Lower lobe of right lung (tissue), 2 donors: ENCODE results near the gene STPG3. TPM values are rescaled to one million over a fixed set of nuclear protein-coding genes. Genes with fewer than 3 reads are reported as not detected.
"Not testable (repeated sequence)": the region's sequence is repeated elsewhere in the genome, so short reads cannot be mapped to it uniquely, and the experiment has no call there.

Source experiments
- ATAC-seq, 2 donors: fragments of 200-7000 bp; cut with Tn5 transposase; one replicate each; pipeline ENCODE4 v1.9.1; 2020 to 2022; ENCODE audit warnings: mild to moderate bottlenecking in 2 of 2, moderate library complexity in 2 of 2
- DNase-seq: peaks from one replicate; pipeline ENCODE4 v3.0.0-alpha.2; 2020
- H3K27ac ChIP-seq: fragments of 200-600 bp; one replicate; pipeline ENCODE4 v1.8.0; 2022
- H3K27me3 ChIP-seq: fragments of 200-600 bp; one replicate; pipeline ENCODE4 v1.8.0; 2022; ENCODE audit warnings: low read depth
- H3K36me3 ChIP-seq: fragments of 200-600 bp; one replicate; pipeline ENCODE4 v1.8.0; 2022; ENCODE audit warnings: mild to moderate bottlenecking
- H3K4me1 ChIP-seq: fragments of 200-600 bp; one replicate; pipeline ENCODE4 v1.8.0; 2022
- H3K4me3 ChIP-seq: fragments of 200-600 bp; one replicate; pipeline ENCODE4 v1.8.0; 2022; ENCODE audit warnings: mild to moderate bottlenecking
- H3K9me3 ChIP-seq: fragments of 200-600 bp; one replicate; pipeline ENCODE4 v1.8.0; 2022
- intact Hi-C: fragments of 100-400 bp; cut with DNase I; formaldehyde crosslinking; loops from one replicate; pipeline ENCODE4 v1.11.0; 2022
- total RNA-seq: library from RNA; stranded (reverse); fragmentation: NEBNext Ultra II Directional; extraction: Animal tissue kit (Norgen Biotek cat#: 25700); gene quantifications from one replicate; pipeline ENCODE4 v1.2.1, GENCODE V29; 2021
- TF ChIP-seq, protein P1 (sequence below): fragments of 200-600 bp; IDR thresholded peaks from one replicate; pipeline ENCODE4 v1.8.0; 2022; ENCODE audit warnings: antibody characterized with exemption, mild to moderate bottlenecking
- donor health status: DM: no; HTN: yes; CAD: no; lungs with severe emphysema.

The STPG3 gene
- total RNA-seq, 1 donor from 2014 or later = 0.38 TPM

DNA sequence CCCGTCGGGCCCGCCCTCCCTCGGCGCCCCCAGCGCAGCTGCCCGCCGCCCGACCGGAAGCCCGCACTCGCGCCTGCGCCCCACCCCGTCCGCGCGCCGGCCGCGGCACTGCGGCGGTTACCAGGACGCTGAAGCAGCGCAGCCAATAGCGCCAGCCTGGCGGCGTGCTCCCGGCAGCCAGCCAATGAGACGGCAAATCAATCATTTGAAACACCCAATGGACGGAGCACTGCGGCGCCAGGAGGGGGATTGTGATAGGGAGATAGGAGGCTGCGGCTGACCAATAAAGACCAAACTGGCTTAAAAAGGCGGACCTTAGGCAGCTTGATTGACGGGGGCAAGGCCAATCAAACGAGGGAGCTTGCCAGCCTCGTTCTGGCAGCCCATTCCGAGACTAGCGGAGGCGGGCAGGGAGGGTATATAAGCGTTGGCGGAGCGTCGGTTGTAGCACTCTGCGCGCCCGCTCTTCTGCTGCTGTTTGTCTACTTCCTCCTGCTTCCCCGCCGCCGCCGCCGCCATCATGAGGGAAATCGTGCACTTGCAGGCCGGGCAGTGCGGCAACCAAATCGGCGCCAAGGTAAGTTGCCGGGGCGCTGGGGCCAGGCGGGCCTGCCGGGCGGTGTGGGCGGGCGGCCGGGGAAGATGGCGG is 10.1 kb upstream of the STPG3 start, which contains the start of gene TUBB4B:
Gene TUBB4B, plus strand, starts transcription at position 447 of the 649 bp plus-strand sequence. Its CDS starts 74 bp downstream, at position 521.
- peak within 1 kb of the TSS; percentile 93 for H3K4me3 ChIP-seq
- intact Hi-C loops = no loop called here
- no peaks in the 10 kb centered on the region for H3K27me3 ChIP-seq
- TF ChIP-seq, protein P1, sequence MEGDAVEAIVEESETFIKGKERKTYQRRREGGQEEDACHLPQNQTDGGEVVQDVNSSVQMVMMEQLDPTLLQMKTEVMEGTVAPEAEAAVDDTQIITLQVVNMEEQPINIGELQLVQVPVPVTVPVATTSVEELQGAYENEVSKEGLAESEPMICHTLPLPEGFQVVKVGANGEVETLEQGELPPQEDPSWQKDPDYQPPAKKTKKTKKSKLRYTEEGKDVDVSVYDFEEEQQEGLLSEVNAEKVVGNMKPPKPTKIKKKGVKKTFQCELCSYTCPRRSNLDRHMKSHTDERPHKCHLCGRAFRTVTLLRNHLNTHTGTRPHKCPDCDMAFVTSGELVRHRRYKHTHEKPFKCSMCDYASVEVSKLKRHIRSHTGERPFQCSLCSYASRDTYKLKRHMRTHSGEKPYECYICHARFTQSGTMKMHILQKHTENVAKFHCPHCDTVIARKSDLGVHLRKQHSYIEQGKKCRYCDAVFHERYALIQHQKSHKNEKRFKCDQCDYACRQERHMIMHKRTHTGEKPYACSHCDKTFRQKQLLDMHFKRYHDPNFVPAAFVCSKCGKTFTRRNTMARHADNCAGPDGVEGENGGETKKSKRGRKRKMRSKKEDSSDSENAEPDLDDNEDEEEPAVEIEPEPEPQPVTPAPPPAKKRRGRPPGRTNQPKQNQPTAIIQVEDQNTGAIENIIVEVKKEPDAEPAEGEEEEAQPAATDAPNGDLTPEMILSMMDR = peak; percentile 6
- DNase-seq (peak; percentile 99), ATAC-seq (peak; percentile 89 to 92)
- peaks cover 23% of the 10 kb centered on the region for H3K36me3 ChIP-seq
- H3K9me3 ChIP-seq = no peaks in the 10 kb centered on the region
- peaks cover 58% of the 10 kb centered on the region for H3K4me1 ChIP-seq
- peak within 1 kb of the TSS; percentile 98 for H3K27ac ChIP-seq

DNA sequence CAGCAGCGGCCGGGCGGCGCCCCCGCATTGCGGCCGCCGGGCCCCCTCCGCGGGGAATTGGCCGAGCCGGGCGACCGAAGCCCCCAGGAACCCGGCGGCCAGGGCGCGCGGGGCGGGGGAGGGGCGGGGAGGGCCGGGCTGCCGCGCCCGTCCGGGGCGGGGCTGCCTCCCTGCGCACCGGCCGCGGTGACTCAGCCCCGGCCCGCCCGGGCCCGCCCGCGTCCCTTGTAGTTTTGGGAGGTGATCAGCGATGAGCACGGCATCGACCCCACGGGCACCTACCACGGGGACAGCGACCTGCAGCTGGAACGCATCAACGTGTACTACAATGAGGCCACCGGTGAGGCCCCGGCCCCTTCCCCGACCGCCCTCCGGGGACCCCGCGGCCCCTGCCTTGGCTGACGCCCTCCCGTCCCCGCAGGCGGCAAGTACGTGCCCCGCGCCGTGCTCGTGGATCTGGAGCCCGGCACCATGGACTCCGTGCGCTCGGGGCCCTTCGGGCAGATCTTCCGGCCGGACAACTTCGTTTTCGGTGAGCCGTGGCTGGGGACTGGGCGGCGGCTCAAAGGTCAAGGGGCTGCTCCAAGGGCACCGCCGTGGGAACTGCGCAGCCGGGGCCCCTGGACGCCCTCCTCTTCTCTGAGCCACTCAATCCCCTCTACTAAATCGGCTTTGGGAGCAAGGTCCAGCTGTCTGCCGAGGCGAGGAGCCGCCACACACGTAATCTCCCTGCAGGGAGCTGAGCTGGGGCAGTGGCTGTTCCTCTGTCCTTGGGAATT is 9.4 kb upstream of the STPG3 start:
- H3K4me1 ChIP-seq = peaks cover 51% of the 10 kb centered on the region
- ATAC-seq (peak; percentile 8 to 38), DNase-seq (peak; percentile 76)
- intact Hi-C loops = no loop called here
- H3K27me3 ChIP-seq = no peaks in the 10 kb centered on the region
- H3K36me3 ChIP-seq = peaks cover 23% of the 10 kb centered on the region
- TF ChIP-seq, protein P1 = no peak
- peak overlapping the region; percentile 90 for H3K27ac ChIP-seq
- H3K9me3 ChIP-seq = no peaks in the 10 kb centered on the region
- H3K4me3 ChIP-seq = peak overlapping the region; percentile 93

DNA sequence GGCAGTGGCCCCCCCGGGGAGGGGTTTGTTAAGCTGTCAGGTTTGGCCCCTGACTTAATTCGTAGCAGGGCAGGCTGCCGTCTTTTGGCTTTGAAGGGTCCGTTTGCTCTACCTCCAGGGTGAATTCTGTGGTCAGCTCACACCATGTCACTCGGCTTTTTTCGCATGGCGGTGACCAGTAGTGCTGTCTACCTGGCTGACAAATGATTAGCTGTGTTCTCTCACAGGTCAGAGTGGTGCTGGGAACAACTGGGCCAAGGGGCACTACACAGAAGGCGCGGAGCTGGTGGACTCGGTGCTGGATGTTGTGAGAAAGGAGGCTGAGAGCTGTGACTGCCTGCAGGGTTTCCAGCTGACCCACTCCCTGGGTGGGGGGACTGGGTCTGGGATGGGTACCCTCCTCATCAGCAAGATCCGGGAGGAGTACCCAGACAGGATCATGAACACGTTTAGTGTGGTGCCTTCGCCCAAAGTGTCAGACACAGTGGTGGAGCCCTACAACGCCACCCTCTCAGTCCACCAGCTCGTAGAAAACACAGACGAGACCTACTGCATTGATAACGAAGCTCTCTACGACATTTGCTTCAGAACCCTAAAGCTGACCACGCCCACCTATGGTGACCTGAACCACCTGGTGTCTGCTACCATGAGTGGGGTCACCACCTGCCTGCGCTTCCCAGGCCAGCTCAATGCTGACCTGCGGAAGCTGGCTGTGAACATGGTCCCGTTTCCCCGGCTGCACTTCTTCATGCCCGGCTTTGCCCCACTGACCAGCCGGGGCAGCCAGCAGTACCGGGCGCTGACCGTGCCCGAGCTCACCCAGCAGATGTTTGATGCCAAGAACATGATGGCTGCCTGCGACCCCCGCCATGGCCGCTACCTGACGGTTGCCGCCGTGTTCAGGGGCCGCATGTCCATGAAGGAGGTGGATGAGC is 8.6 kb upstream of the STPG3 start:
- Histone ChIP-seq H3K36me3 (peaks cover 23% of the 10 kb centered on the region), H3K4me3 (peak overlapping the region; percentile 93), H3K27me3 (no peaks in the 10 kb centered on the region), H3K27ac (peak overlapping the region; percentile 90), H3K9me3 (no peaks in the 10 kb centered on the region), H3K4me1 (peaks cover 51% of the 10 kb centered on the region)
- TF ChIP-seq, protein P1 = no peak
- ATAC-seq = no peak
- intact Hi-C loops = no loop called here
- no peak for DNase-seq

DNA sequence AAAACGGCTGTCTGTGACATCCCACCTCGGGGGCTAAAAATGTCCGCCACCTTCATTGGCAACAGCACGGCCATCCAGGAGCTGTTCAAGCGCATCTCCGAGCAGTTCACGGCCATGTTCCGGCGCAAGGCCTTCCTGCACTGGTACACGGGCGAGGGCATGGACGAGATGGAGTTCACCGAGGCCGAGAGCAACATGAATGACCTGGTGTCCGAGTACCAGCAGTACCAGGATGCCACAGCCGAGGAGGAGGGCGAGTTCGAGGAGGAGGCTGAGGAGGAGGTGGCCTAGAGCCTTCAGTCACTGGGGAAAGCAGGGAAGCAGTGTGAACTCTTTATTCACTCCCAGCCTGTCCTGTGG is 7.8 kb upstream of the STPG3 start:
- H3K27ac ChIP-seq, intact Hi-C loops, DNase-seq, H3K9me3 ChIP-seq, H3K4me3 ChIP-seq, ATAC-seq, H3K27me3 ChIP-seq: not testable (repeated sequence)
- H3K36me3 ChIP-seq = peaks cover 23% of the 10 kb centered on the region
- H3K4me1 ChIP-seq = peaks cover 47% of the 10 kb centered on the region

DNA sequence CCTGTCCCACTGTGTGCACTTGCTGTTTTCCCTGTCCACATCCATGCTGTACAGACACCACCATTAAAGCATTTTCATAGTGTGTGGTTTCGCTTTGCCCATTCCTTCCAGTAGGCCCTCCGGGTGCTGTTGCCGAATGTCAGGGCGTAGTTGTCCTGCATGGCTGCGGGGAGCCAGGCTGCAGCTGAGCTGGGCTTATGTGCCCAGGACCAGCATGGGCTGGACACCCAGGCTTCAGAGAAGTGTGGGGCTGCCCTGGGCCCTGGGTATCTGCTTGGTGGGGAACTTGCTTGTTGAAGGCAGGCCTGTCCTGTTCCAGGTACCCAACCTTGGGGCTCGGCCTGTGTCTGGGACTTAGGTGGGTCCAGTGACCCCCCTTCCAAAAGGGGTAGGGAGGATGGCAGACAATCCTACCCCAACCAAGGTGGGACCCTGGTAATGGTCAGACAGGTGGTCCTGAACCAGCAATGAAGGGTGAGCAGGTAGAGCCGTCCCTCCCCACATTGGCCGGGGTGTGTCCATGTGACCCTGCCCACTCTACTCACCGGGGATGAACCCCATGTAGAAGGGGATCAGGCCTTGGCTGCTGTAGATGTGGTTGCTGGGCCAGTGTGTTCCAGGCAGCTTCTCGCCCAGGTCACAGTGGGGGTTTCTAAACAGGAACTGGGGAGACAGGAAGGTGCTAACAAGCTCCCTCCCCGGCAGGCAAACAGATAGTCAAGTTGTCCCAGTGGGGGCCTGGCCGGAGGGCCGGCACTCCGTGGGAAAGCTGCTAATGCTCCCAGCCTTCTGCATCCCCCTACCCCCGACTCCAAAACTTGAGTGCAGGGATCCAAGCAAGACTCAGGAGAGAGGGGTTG is 7.2 kb upstream of the STPG3 start:
- DNase-seq (no peak), ATAC-seq (no peak)
- Histone ChIP-seq H3K27ac (no peak overlapping the region), H3K9me3 (no peaks in the 10 kb centered on the region), H3K36me3 (peaks cover 23% of the 10 kb centered on the region), H3K27me3 (no peaks in the 10 kb centered on the region), H3K4me3 (no peak overlapping the region), H3K4me1 (peaks cover 41% of the 10 kb centered on the region)
- TF ChIP-seq, protein P1 = no peak
- intact Hi-C loops = no loop called here
